Mucosa of gallbladder (tissue), 1 donor: ENCODE measurements around the gene MED10. TPM values are rescaled to one million over a fixed set of nuclear protein-coding genes. Genes with fewer than 3 reads are reported as not detected.

ENCODE experiments used
- DNase-seq: peaks from one replicate; pipeline ENCODE4 v3.0.0-alpha.2; 2020; ENCODE audit warnings: low spot score
- total RNA-seq: library from RNA; stranded (reverse); gene quantifications from one replicate; pipeline ENCODE4 v1.2.1, GENCODE V29; 2021
- donor health status: DM: no; HTN: no; CAD: no.

The MED10 gene
- total RNA-seq, 1 donor from 2014 or later, result 27.7 TPM

DNA sequence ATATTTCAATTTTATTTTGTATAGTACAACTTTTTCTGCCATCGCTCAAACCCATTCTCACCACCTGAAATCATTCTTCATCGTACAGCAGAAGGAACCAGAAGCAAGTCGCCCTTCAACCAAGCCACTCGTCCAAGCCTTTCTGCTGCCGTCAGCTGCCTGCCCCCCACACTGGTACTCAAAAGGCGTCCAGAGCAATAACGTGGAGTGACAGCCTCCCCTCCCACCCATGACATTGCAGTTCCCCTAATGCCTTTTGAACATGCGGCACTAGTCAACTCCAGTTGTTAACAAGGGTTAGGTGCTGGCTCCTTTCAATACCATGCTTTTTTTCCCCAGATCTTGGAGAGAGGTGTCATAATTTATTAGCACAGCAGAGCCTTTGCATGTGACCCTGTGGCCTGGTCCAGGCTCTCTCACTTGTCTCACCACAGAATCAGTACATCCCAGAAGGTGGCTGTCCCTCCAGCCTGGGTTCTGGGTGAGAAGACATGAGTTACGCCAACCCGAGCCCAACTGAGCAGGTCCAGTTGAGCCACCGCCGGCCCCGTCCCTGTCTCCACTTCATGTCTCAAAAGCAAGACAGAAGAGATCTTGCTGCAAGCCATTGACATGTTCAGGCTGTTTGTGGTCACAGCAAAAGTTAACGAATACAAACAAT is 20.4 kb upstream of the MED10 start:
- DNase-seq, result no peak

- no peak for DNase-seq
Observed at GRCh38 chr5:6397536-6398269, 19.4 kb upstream of the MED10 start.

- DNase-seq, result no peak
Observed at GRCh38 chr5:6396836-6397535, 18.6 kb upstream of the MED10 start.

DNA sequence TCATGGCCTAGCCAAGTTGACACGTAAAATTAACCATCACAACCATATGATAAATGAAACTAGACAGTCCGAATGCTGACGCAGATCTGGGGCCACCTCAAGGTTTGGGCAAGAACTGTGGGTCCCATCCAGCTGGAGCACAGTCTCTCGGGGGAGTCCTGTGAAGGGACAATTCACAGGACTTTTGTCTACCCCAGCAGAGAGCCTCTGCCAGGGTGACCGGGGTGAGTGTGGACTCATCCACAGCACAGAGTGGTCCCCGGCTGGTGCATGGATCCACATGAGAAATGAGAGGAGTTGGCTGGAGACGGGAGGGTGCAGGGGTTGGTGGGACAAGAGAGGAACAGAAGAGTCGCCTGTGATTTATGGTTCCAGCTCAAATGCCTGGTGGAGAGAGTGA is 17.7 kb upstream of the MED10 start:
- DNase-seq, result no peak

DNA sequence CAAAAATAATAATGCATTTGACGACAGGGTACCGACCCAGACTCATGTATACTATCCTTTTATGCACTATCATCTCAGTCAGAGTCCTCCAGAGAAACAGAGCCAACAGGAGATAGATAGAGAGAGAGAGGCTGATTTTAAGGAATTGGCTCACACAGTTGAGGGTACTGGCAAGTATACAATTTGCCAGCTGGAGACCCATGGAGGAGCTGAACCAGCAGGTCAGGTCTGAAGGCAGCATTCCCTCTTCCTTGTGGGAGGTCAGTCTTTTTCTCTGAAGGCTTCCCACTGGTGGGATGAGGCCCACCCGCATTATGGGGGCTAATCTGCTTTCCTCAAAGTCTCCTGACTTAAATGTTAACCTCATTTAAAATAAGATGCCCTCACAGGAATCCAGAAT is 17.3 kb upstream of the MED10 start:
- DNase-seq, result no peak

DNA sequence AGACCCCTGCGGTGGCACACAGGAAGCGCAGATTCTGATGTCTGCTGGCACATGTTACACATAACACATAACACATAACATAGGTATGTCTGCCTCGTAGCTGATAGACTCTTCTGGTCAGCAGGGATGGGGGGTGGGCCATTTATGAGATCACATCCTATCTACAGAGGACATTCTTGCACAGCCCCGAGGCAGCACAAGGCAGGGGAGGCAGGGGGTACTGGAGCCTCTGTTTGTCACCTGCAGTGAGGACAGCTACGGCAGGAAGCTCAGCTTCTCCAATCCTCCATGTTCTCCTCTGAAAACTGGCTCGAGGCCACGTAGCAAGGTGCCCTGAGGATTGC is 16.7 kb upstream of the MED10 start:
- no peak for DNase-seq

GRCh38 chr5:6394429-6395101 is 16.2 kb upstream of the MED10 start:
- no peak for DNase-seq

- DNase-seq, result no peak
Observed at GRCh38 chr5:6393596-6394194, 15.3 kb upstream of the MED10 start.

GRCh38 chr5:6392561-6392960 is 14.2 kb upstream of the MED10 start:
- no peak for DNase-seq

DNA sequence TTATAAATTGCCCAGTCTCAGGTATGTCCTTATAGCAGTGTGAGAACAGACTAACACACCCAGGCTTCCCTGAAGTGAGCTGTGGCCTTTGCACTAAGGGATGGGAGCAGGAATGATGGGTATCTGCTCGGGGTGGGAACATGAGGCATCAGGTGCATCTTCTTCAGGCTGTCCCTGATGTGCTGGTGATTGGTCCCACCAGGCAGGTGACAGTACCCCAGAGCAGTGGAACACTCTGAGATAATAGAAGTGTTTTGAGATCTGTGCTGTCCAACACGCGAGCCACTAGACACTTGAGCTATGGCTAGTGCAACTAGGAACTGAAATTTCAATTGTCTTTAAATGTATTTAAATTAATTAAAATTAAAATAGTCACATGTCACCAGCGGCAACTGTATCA is 12.8 kb upstream of the MED10 start:
- no peak for DNase-seq

DNA sequence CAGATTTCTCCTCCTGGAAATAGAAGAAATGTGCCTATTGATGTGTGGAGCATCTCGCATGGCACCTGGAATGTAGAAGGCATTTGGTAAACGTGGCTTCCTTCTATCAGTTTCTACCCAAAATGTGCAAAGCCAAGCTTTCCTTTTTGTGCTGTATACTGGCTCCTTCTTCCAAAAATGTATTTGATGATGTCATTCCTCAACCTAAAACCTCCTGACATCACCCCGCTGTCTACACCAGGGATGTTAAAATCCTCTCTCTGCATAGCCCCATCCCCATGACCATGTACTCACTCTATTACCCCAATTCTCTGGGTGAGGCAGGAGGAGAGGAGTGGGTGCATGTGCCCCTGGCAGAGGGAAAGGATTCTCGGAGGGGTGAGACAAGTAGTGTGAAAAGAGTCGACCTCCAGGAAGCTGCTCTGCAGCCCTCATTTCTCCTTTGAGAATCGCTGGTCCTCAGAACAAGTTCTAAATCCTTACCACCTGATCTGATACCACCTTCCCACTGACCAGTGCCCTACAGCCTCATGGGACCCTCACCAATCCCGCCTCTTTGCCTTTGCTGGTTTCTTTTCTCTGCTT is 11.7 kb upstream of the MED10 start:
- no peak for DNase-seq

DNA sequence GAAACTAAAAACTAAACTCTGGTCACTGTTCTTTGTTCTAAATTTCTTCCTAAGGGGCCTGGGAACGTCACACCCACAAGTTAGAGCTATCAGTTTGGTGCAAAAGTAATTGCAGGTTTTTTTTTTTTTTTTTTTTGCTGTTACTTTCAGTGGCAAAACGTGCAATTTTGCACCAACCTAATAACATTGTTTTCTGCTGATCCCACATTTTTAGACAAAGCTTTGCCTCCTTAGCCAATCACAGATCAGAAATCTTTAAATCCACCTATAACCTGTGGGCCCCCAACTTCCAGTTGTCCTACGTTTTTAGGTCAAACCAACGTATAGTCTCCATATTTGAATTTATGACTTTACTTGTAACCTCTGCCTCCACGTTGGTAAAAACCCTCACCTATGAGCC is 11.1 kb upstream of the MED10 start:
- DNase-seq, result no peak

GRCh38 chr5:6387970-6388369 is 9.6 kb upstream of the MED10 start:
- no peak for DNase-seq

GRCh38 chr5:6386271-6386670 is 7.9 kb upstream of the MED10 start:
- DNase-seq, result no peak

DNA sequence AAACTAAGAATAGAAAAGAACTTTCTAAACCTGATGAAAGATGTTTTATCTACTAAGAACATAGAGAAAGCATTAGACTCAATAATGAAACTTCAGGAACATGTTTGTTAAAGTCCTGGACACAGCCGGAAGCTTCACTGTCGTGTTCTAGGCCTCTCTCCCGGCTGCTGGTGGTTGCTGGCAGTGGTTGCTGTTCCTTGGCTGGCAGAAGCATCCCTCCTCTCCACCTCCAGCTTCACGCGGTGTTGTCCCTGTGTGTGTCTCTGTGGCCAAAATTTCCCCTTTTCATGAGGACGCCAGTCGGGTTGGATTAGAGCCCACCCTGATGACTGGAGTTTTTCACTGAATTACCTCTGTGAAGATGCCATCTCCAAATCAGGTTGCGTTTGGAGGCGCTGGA is 6.5 kb upstream of the MED10 start:
- DNase-seq, result no peak

DNA sequence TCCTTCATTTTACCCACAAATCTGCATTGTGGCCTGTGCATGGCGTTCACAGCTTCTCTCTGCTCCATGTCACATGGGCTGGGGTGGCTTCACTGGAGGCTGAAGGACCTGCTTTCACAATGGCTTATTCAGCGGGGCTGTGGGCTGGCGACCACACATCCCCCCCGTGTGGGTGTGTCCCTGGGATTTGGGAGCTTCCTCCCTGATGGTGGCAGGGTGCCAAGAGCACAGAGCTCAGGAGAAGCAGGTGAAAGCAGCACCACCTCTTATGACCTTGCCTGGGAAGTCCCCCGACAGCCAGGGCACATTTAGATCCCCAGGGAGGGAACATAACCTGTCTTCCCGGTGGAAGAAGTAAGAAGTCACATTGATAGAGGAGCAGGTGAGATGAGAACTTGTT is 5.0 kb upstream of the MED10 start:
- DNase-seq, result no peak

DNA sequence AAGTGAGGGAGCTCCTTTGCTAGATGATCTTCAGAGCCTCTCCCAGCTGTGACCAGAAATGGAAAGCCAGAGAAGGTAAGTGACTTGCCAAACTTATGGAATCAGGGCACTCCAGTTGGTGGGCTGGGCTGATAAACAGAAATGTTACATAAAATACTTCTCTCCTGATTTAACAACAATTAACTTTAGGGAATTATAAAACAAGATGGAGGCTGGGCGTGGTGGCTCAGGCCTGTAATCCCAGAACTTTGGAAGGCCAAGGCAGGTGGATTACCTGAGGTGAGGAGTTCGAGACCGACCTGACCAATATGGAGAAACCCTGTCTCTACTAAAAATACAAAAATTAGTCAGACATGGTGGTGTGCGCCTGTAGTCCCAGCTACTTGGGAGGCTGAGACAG is 899 bp upstream of the MED10 start:
- DNase-seq, result no peak

- no peak for DNase-seq
Observed at GRCh38 chr5:6378766-6379103, 388 bp upstream of the MED10 start.

- DNase-seq, result no peak
Observed at GRCh38 chr5:6377582-6377904, 804 bp downstream of the MED10 start.

DNA sequence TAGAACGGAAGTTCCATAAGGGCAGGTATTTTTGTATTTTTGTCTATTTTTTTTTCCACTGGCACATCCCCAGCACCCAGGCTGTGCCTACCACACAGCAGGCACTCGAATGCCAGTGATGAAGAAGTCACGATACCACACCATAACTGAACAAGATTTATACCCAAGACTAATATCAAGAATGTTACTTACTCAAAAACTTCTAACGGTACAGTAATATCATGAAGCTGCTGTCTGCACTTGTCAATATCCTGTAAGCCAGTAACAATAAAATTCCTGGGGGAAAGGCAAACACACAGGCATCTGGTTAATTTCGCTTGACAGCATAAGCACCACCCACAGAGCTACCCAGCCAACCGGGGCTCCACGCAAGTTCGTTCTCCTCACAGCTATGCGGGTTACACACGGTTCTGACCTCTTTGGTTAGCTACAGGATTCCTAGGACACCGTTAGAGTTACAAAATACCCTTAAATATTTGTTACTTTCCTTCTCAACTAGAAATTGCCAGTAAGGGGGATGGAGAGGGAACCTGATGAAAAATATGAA is 1.3 kb downstream of the MED10 start:
- DNase-seq, result no peak

- DNase-seq, result no peak
Observed at GRCh38 chr5:6373081-6373846, 5.1 kb downstream of the MED10 start.
